Measurements from ENCODE around the gene RPS6KA1. TPM values are rescaled to one million over a fixed set of nuclear protein-coding genes. Genes with fewer than 3 reads are reported as not detected.

The RPS6KA1 gene
- total RNA-seq, 4 donors from 2014 or later, result 3.5 to 8.5 (median 6.2) TPM

- H3K27me3 ChIP-seq, result no peaks in the 10 kb centered on the region
- H3K4me1 ChIP-seq, result peaks cover 0 to 17% (median 0%) of the 10 kb centered on the region in 3 donors
- H3K36me3 ChIP-seq, result no peaks in the 10 kb centered on the region
- no peak overlapping the region for H3K27ac ChIP-seq
- H3K4me3 ChIP-seq, result no peak overlapping the region
- H3K9me3 ChIP-seq, result no peaks in the 10 kb centered on the region
- ATAC-seq, result no peak
- TF ChIP-seq POLR2AphosphoS5 (IDR thresholded peaks at IDR 0.05) (no peak), EP300 (IDR thresholded peaks at IDR 0.05) (no peak), POLR2A (IDR thresholded peaks at IDR 0.05) (no peak), CTCF (IDR thresholded peaks at IDR 0.05) (no peak)
- WGBS, 2 donors (ENCODE audit: low coverage in 1 of 2), result 21 to 45% methylated on average over 3 of the region's 3 CpGs
Measured at GRCh38 chr1:26598890-26599289, 69.3 kb downstream of the RPS6KA1 start.

GRCh38 chr1:26602378-26602959, 72.9 kb downstream of the RPS6KA1 start:
- H3K27me3 ChIP-seq, result no peaks in the 10 kb centered on the region
- peak overlapping the region in 2 of 4 donors; percentile 43 for H3K27ac ChIP-seq
- H3K9me3 ChIP-seq, result no peaks in the 10 kb centered on the region
- peaks cover 0 to 28% (median 0%) of the 10 kb centered on the region in 3 donors for H3K4me1 ChIP-seq
- 0% methylated on average over 2 of the region's 2 CpGs for whole genome bisulfite sequencing, 2 donors (ENCODE audit: low coverage in 1 of 2)
- no peak overlapping the region for H3K4me3 ChIP-seq
- TF ChIP-seq POLR2A (IDR thresholded peaks at IDR 0.05), result no peak
- no peak for TF ChIP-seq POLR2AphosphoS5 (IDR thresholded peaks at IDR 0.05)
- peak; percentile 87 to 99 (median 92) for TF ChIP-seq CTCF (IDR thresholded peaks at IDR 0.05)
- TF ChIP-seq EP300 (IDR thresholded peaks at IDR 0.05), result no peak
- no peaks in the 10 kb centered on the region for H3K36me3 ChIP-seq
- ATAC-seq, result no peak

- TF ChIP-seq EP300 (IDR thresholded peaks at IDR 0.05), result no peak
- TF ChIP-seq POLR2AphosphoS5 (IDR thresholded peaks at IDR 0.05), result no peak
- TF ChIP-seq POLR2A (IDR thresholded peaks at IDR 0.05), result no peak
- TF ChIP-seq CTCF (IDR thresholded peaks at IDR 0.05), result no peak
- H3K4me1 ChIP-seq, result peaks cover 0 to 28% (median 0%) of the 10 kb centered on the region in 3 donors
- H3K4me3 ChIP-seq, result no peak overlapping the region
- no peaks in the 10 kb centered on the region for H3K36me3 ChIP-seq
- peak overlapping the region in 3 of 4 donors; percentile 48 to 62 (median 56) for H3K27ac ChIP-seq
- 49 to 63% methylated on average over 4 of the region's 4 CpGs for WGBS, 2 donors (ENCODE audit: low coverage in 1 of 2)
- no peaks in the 10 kb centered on the region for H3K27me3 ChIP-seq
- no peaks in the 10 kb centered on the region for H3K9me3 ChIP-seq
- ATAC-seq, result no peak
Measured at GRCh38 chr1:26603856-26604255, 74.3 kb downstream of the RPS6KA1 start.

- ATAC-seq, result no peak
- peaks cover 6% of the 10 kb centered on the region for H3K27me3 ChIP-seq
- no peaks in the 10 kb centered on the region for H3K9me3 ChIP-seq
- 82 to 83% methylated on average over 3 of the region's 3 CpGs for WGBS, 2 donors (ENCODE audit: low coverage in 1 of 2)
- H3K4me3 ChIP-seq, result no peak overlapping the region
- no peak for TF ChIP-seq EP300 (IDR thresholded peaks at IDR 0.05)
- no peak for TF ChIP-seq POLR2AphosphoS5 (IDR thresholded peaks at IDR 0.05)
- no peak for TF ChIP-seq POLR2A (IDR thresholded peaks at IDR 0.05)
- no peak for TF ChIP-seq CTCF (IDR thresholded peaks at IDR 0.05)
- no peak overlapping the region for H3K27ac ChIP-seq
- no peaks in the 10 kb centered on the region for H3K36me3 ChIP-seq
- H3K4me1 ChIP-seq, result peaks cover 0 to 27% (median 0%) of the 10 kb centered on the region in 3 donors
Measured at GRCh38 chr1:26607186-26607585, 77.6 kb downstream of the RPS6KA1 start.

- Histone ChIP-seq H3K36me3 (no peaks in the 10 kb centered on the region), H3K4me3 (no peak overlapping the region), H3K27ac (no peak overlapping the region), H3K9me3 (no peaks in the 10 kb centered on the region), H3K27me3 (peaks cover 6% of the 10 kb centered on the region), H3K4me1 (peaks cover 0 to 11% (median 0%) of the 10 kb centered on the region in 3 donors)
- TF ChIP-seq POLR2A (IDR thresholded peaks at IDR 0.05), result no peak
- no peak for TF ChIP-seq EP300 (IDR thresholded peaks at IDR 0.05)
- no peak for TF ChIP-seq POLR2AphosphoS5 (IDR thresholded peaks at IDR 0.05)
- TF ChIP-seq CTCF (IDR thresholded peaks at IDR 0.05), result no peak
- ATAC-seq, result no peak
- 63 to 80% methylated on average over 2 to 3 of the region's 4 CpGs for WGBS, 2 donors (ENCODE audit: low coverage in 1 of 2)
Measured at GRCh38 chr1:26608895-26609294, 79.3 kb downstream of the RPS6KA1 start.
